ENCODE data around the gene SLC16A8.

GRCh38 chr22:38122616-38123015, 38.6 kb upstream of the SLC16A8 start:
- TF ChIP-seq SUZ12 (IDR thresholded peaks at IDR 0.05; ENCODE audit: extremely low read depth, insufficient read depth, insufficient read length) (no peak), YY1 (IDR thresholded peaks at IDR 0.05; ENCODE audit: insufficient read depth, insufficient read length) (no peak)
